Vagina (tissue), 2 donors: Measurements from ENCODE around the gene PRICKLE2. TPM values are rescaled to one million over a fixed set of nuclear protein-coding genes. Genes with fewer than 3 reads are reported as not detected.

Source experiments
- DNase-seq, 2 donors: peaks; one replicate each; pipeline ENCODE4 v3.0.0-alpha.2; 2017; ENCODE audit errors: extremely low spot score in 2 of 2
- H3K27ac ChIP-seq: fragments of 200-600 bp; sonication (generic); one replicate; pipeline ENCODE4 v1.5.1; 2019
- H3K27me3 ChIP-seq: fragments of 200-600 bp; sonication (generic); one replicate; pipeline ENCODE4 v1.5.1; 2019
- H3K36me3 ChIP-seq, 2 donors: fragments of 200-600 bp; sonication (generic); one replicate each; pipeline ENCODE4 v1.5.1; 2017 to 2019
- H3K4me1 ChIP-seq: fragments of 200-600 bp; sonication (generic); one replicate; pipeline ENCODE4 v1.5.1; 2019
- H3K4me3 ChIP-seq, 2 donors: fragments of 200-600 bp; sonication (generic); 1 replicate in 1 of 2; 2 replicates in 1 of 2; pipeline ENCODE4 v1.5.1; 2016 to 2019
- H3K9me3 ChIP-seq: fragments of 200-600 bp; sonication (generic); one replicate; pipeline ENCODE4 v1.5.1; 2019
- CTCF ChIP-seq, 3 experiments: fragments of 450-650 bp in 2 of 3; fragments of 200-600 bp in 1 of 3; sonication (generic) in 1 of 3; IDR thresholded peaks; one replicate each; pipeline ENCODE4 v1.5.1; 2017 to 2019; ENCODE audit warnings: antibody characterized with exemption in 3 of 3, mild to moderate bottlenecking in 2 of 3, moderate library complexity in 2 of 3
- POLR2A ChIP-seq, 2 donors: fragments of 450-650 bp; IDR thresholded peaks; one replicate each; pipeline ENCODE4 v1.6.1; 2017; ENCODE audit warnings: antibody characterized with exemption in 2 of 2, mild to moderate bottlenecking in 2 of 2, moderate library complexity in 2 of 2
- POLR2AphosphoS5 ChIP-seq, 2 donors: sonication (generic); formaldehyde crosslinking; IDR thresholded peaks; one replicate each; pipeline ENCODE4 v1.9.0; 2017; ENCODE audit warnings: antibody characterized with exemption in 2 of 2, mild to moderate bottlenecking in 2 of 2, low read depth in 1 of 2; ENCODE audit not compliant: insufficient read depth in 1 of 2
- intact Hi-C: fragments of 100-400 bp; cut with DNase I; formaldehyde crosslinking; loops from one replicate; pipeline ENCODE4 v1.15.1; 2023
- total RNA-seq: library from RNA; depleted of rRNA; stranded (reverse); fragments of >200 nt; gene quantifications from one replicate; pipeline ENCODE4 v1.2.3, GENCODE V29; 2016

PRICKLE2 gene
- total RNA-seq, 1 donor from 2014 or later: 39.3 TPM

- peaks cover 97% of the 10 kb centered on the region for H3K4me1 ChIP-seq
- H3K4me3 ChIP-seq: peak overlapping the region in 1 of 2 donors; percentile 21
- H3K9me3 ChIP-seq: no peaks in the 10 kb centered on the region
- H3K36me3 ChIP-seq: no peaks in the 10 kb centered on the region
- no peak for DNase-seq
- peak overlapping the region; percentile 60 for H3K27ac ChIP-seq
- H3K27me3 ChIP-seq: no peaks in the 10 kb centered on the region
- intact Hi-C loops: no loop called here
- TF ChIP-seq POLR2A (IDR thresholded peaks at IDR 0.05): no peak
- no peak for TF ChIP-seq CTCF (IDR thresholded peaks at IDR 0.05)
- TF ChIP-seq POLR2AphosphoS5 (IDR thresholded peaks at IDR 0.05; ENCODE audit: insufficient read depth in 1 of 2, low read depth in 1 of 2): no peak
Measured at GRCh38 chr3:64220161-64220914, 4.9 kb downstream of the PRICKLE2 start.

GRCh38 chr3:64218746-64219145 is 6.5 kb downstream of the PRICKLE2 start:
- no peaks in the 10 kb centered on the region for H3K9me3 ChIP-seq
- no peaks in the 10 kb centered on the region for H3K27me3 ChIP-seq
- H3K27ac ChIP-seq: peak overlapping the region; percentile 7
- DNase-seq: no peak
- no peak for TF ChIP-seq POLR2AphosphoS5 (IDR thresholded peaks at IDR 0.05; ENCODE audit: insufficient read depth in 1 of 2, low read depth in 1 of 2)
- TF ChIP-seq POLR2A (IDR thresholded peaks at IDR 0.05): no peak
- TF ChIP-seq CTCF (IDR thresholded peaks at IDR 0.05): no peak
- no peak overlapping the region for H3K4me3 ChIP-seq
- H3K4me1 ChIP-seq: peaks cover 97% of the 10 kb centered on the region
- no peaks in the 10 kb centered on the region for H3K36me3 ChIP-seq
- intact Hi-C loops: no loop called here

GRCh38 chr3:64218329-64218728 is 6.9 kb downstream of the PRICKLE2 start:
- no peak overlapping the region for H3K4me3 ChIP-seq
- no peak for DNase-seq
- intact Hi-C loops: no loop called here
- H3K27ac ChIP-seq: peak overlapping the region; percentile 7
- H3K36me3 ChIP-seq: no peaks in the 10 kb centered on the region
- no peaks in the 10 kb centered on the region for H3K27me3 ChIP-seq
- TF ChIP-seq POLR2AphosphoS5 (IDR thresholded peaks at IDR 0.05; ENCODE audit: insufficient read depth in 1 of 2, low read depth in 1 of 2): no peak
- no peak for TF ChIP-seq POLR2A (IDR thresholded peaks at IDR 0.05)
- TF ChIP-seq CTCF (IDR thresholded peaks at IDR 0.05): no peak
- H3K9me3 ChIP-seq: no peaks in the 10 kb centered on the region
- H3K4me1 ChIP-seq: peaks cover 97% of the 10 kb centered on the region

GRCh38 chr3:64216274-64217147 is 8.8 kb downstream of the PRICKLE2 start:
- no peaks in the 10 kb centered on the region for H3K9me3 ChIP-seq
- no peak for DNase-seq
- intact Hi-C loops: no loop called here
- H3K36me3 ChIP-seq: no peaks in the 10 kb centered on the region
- peaks cover 92% of the 10 kb centered on the region for H3K4me1 ChIP-seq
- H3K27me3 ChIP-seq: no peaks in the 10 kb centered on the region
- TF ChIP-seq POLR2A (IDR thresholded peaks at IDR 0.05): no peak
- TF ChIP-seq POLR2AphosphoS5 (IDR thresholded peaks at IDR 0.05; ENCODE audit: insufficient read depth in 1 of 2, low read depth in 1 of 2): no peak
- TF ChIP-seq CTCF (IDR thresholded peaks at IDR 0.05): no peak
- peak overlapping the region; percentile 57 for H3K27ac ChIP-seq
- H3K4me3 ChIP-seq: no peak overlapping the region
